ENCODE results near the gene TRA2B. TPM values are rescaled to one million over a fixed set of nuclear protein-coding genes. Genes with fewer than 3 reads are reported as not detected.

The TRA2B gene
- total RNA-seq, 1 experiment from 2014 or later, result 246 TPM

GRCh38 chr3:185949515-185949914, 11.7 kb upstream of the TRA2B start:
- DNase-seq (ENCODE audit: unreplicated experiment), result no peak
- CTCF ChIA-PET, result interaction anchor here (0.9 kb wide), 1 partner anchor 290 kb away, joined by 3 read pairs; no protein-coding TSS in a partner anchor
- TF ChIP-seq CTCF (IDR thresholded peaks at IDR 0.05; ENCODE audit: unreplicated experiment), result no peak
- Mint-ChIP-seq H3K4me3 (ENCODE audit: unreplicated experiment) (no peak overlapping the region), H3K9me3 (ENCODE audit: unreplicated experiment) (no peaks in the 10 kb centered on the region), H3K27ac (ENCODE audit: low read depth, unreplicated experiment) (no peak overlapping the region), H3K4me1 (ENCODE audit: insufficient read depth, unreplicated experiment) (peaks cover 5% of the 10 kb centered on the region), H3K36me3 (ENCODE audit: insufficient read depth, unreplicated experiment) (no peaks in the 10 kb centered on the region), H3K27me3 (ENCODE audit: insufficient read depth, unreplicated experiment) (peaks cover 11% of the 10 kb centered on the region)
- intact Hi-C loops (cut with micrococcal nuclease), result no loop called here
- no TSS peak for BruUV-seq (replicated peaks)
- POLR2A ChIA-PET, result no interaction called here

GRCh38 chr3:185948292-185948691, 10.5 kb upstream of the TRA2B start:
- H3K4me1 Mint-ChIP-seq (ENCODE audit: insufficient read depth, unreplicated experiment), result peaks cover 9% of the 10 kb centered on the region
- no peaks in the 10 kb centered on the region for H3K36me3 Mint-ChIP-seq (ENCODE audit: insufficient read depth, unreplicated experiment)
- intact Hi-C loops (cut with micrococcal nuclease), result no loop called here
- H3K9me3 Mint-ChIP-seq (ENCODE audit: unreplicated experiment), result no peaks in the 10 kb centered on the region
- POLR2A ChIA-PET, result interaction anchor here (0.6 kb wide), 1 partner anchor 33 kb away, joined by 3 read pairs; no protein-coding TSS in a partner anchor
- CTCF ChIA-PET, result no interaction called here
- H3K27me3 Mint-ChIP-seq (ENCODE audit: insufficient read depth, unreplicated experiment), result peaks cover 11% of the 10 kb centered on the region
- no peak for DNase-seq (ENCODE audit: unreplicated experiment)
- no peak overlapping the region for H3K4me3 Mint-ChIP-seq (ENCODE audit: unreplicated experiment)
- no TSS peak for BruUV-seq (replicated peaks)
- no peak overlapping the region for H3K27ac Mint-ChIP-seq (ENCODE audit: low read depth, unreplicated experiment)
- no peak for TF ChIP-seq CTCF (IDR thresholded peaks at IDR 0.05; ENCODE audit: unreplicated experiment)

GRCh38 chr3:185943760-185944106, 5.9 kb upstream of the TRA2B start:
- Mint-ChIP-seq H3K4me3 (ENCODE audit: unreplicated experiment) (no peak overlapping the region), H3K36me3 (ENCODE audit: insufficient read depth, unreplicated experiment) (no peaks in the 10 kb centered on the region), H3K27ac (ENCODE audit: low read depth, unreplicated experiment) (no peak overlapping the region), H3K27me3 (ENCODE audit: insufficient read depth, unreplicated experiment) (peaks cover 11% of the 10 kb centered on the region), H3K4me1 (ENCODE audit: insufficient read depth, unreplicated experiment) (peaks cover 11% of the 10 kb centered on the region), H3K9me3 (ENCODE audit: unreplicated experiment) (no peaks in the 10 kb centered on the region)
- DNase-seq (ENCODE audit: unreplicated experiment), result no peak
- ChIA-PET CTCF (interaction anchor here (0.6 to 4.5 kb wide), 64 partner anchors 8 to 1030 kb away, joined by 3 to 118 read pairs (median 4); partner anchors contain the start of gene DNAJB11), POLR2A (interaction anchor here (0.5 to 2.0 kb wide), 19 partner anchors 11 to 811 kb away, joined by 3 to 6 read pairs (median 4); partner anchors contain the start of gene IGF2BP2)
- BruUV-seq (replicated peaks), result no TSS peak
- intact Hi-C loops (cut with micrococcal nuclease), result no loop called here
- no peak for TF ChIP-seq CTCF (IDR thresholded peaks at IDR 0.05; ENCODE audit: unreplicated experiment)

GRCh38 chr3:185942907-185943759, 5.3 kb upstream of the TRA2B start:
- peak; percentile 98 for TF ChIP-seq CTCF (IDR thresholded peaks at IDR 0.05; ENCODE audit: unreplicated experiment)
- Mint-ChIP-seq H3K9me3 (ENCODE audit: unreplicated experiment) (no peaks in the 10 kb centered on the region), H3K4me1 (ENCODE audit: insufficient read depth, unreplicated experiment) (peaks cover 11% of the 10 kb centered on the region), H3K36me3 (ENCODE audit: insufficient read depth, unreplicated experiment) (no peaks in the 10 kb centered on the region), H3K27me3 (ENCODE audit: insufficient read depth, unreplicated experiment) (peaks cover 7% of the 10 kb centered on the region), H3K4me3 (ENCODE audit: unreplicated experiment) (no peak overlapping the region), H3K27ac (ENCODE audit: low read depth, unreplicated experiment) (no peak overlapping the region)
- peak; percentile 93 for DNase-seq (ENCODE audit: unreplicated experiment)
- no TSS peak for BruUV-seq (replicated peaks)
- intact Hi-C loops (cut with micrococcal nuclease), result no loop called here
- ChIA-PET POLR2A (interaction anchor here (0.5 to 2.0 kb wide), 19 partner anchors 11 to 812 kb away, joined by 3 to 6 read pairs (median 4); partner anchors contain the start of gene IGF2BP2), CTCF (interaction anchor here (0.6 to 4.5 kb wide), 73 partner anchors 8 to 1031 kb away, joined by 3 to 118 read pairs (median 4); partner anchors contain the start of gene DNAJB11)

All from MCF 10A (cell line).